T-cell (primary cell): ENCODE results near the gene BRSK1. TPM values are rescaled to one million over a fixed set of nuclear protein-coding genes. Genes with fewer than 3 reads are reported as not detected.

Source experiments
- ATAC-seq, 4 experiments: fragments of 200-7000 bp in 3 of 4; fragments of 150-1000 bp in 1 of 4; cut with Tn5 transposase; replicated peaks in 1 of 4; 1 replicate in 3 of 4; 2 replicates in 1 of 4; pipeline ENCODE4 v1.10.0; 2021; ENCODE audit warnings: moderate library complexity in 3 of 4, mild to moderate bottlenecking in 2 of 4, moderate number of reproducible peaks in 1 of 4
- CTCF ChIA-PET, 2 donors: fragments of 300-600 bp; sonication (Branson Sonifier 250); formaldehyde crosslinking; loops; one replicate each; lab custom pipeline; 2022; ENCODE audit warnings: antibody characterized with exemption in 2 of 2; lab: Charles Lee
- POLR2A ChIA-PET, 2 donors: fragments of 300-600 bp; sonication (Branson Sonifier 250); formaldehyde crosslinking; loops; one replicate each; lab custom pipeline; 2022; ENCODE audit warnings: antibody characterized with exemption in 2 of 2; lab: Charles Lee
- DNase-seq, 35 experiments: peaks; one replicate each; pipeline versions ENCODE4 v3.0.0 to v3.0.0-alpha.2; 2013 to 2023
- H3K27ac ChIP-seq: one replicate; pipeline ENCODE4 v1.5.1; 2013; ENCODE audit warnings: low read length
- H3K27me3 ChIP-seq, 2 experiments: replicated peaks in 1 of 2; 1 replicate in 1 of 2; 2 replicates in 1 of 2; pipeline versions ENCODE4 v1.6.1 to v1.7.0; 2013; ENCODE audit warnings: low read length in 1 of 2, mixed read lengths in 1 of 2; ENCODE audit not compliant: control insufficient read depth in 2 of 2, insufficient read depth in 2 of 2; ENCODE audit errors: extremely low read depth in 1 of 2
- H3K36me3 ChIP-seq, 2 donors: 1 replicate in 1 of 2; 2 replicates in 1 of 2; pipeline versions ENCODE4 v1.6.1 to v1.7.0; 2013; ENCODE audit warnings: low read length in 1 of 2; ENCODE audit not compliant: control insufficient read depth in 2 of 2, insufficient read depth in 1 of 2; ENCODE audit errors: extremely low read depth in 1 of 2
- H3K4me1 ChIP-seq, 2 experiments: 1 replicate in 1 of 2; 2 replicates in 1 of 2; pipeline versions ENCODE4 v1.6.1 to v1.7.0; 2013; ENCODE audit warnings: low read length in 2 of 2, mixed read lengths in 1 of 2; ENCODE audit not compliant: insufficient read depth in 2 of 2, control insufficient read depth in 1 of 2; ENCODE audit errors: extremely low read depth in 1 of 2
- H3K4me3 ChIP-seq, 2 donors: 1 replicate in 1 of 2; 2 replicates in 1 of 2; pipeline versions ENCODE4 v1.5.1 to v1.7.0; 2013; ENCODE audit warnings: mild to moderate bottlenecking in 2 of 2, low read length in 1 of 2, moderate library complexity in 1 of 2; ENCODE audit not compliant: control insufficient read depth in 1 of 2; ENCODE audit errors: extremely low read depth in 1 of 2
- H3K9me3 ChIP-seq: 2 replicates; pipeline ENCODE4 v1.7.0; 2013
- H3K27ac Mint-ChIP-seq, 2 donors: one replicate each; pipeline ENCODE4 v1.8.0; 2020 to 2021; ENCODE audit warnings: mild to moderate bottlenecking in 2 of 2, mixed read lengths in 2 of 2
- H3K27me3 Mint-ChIP-seq, 2 donors: one replicate each; pipeline ENCODE4 v1.8.0; 2021 to 2022; ENCODE audit warnings: mixed read lengths in 2 of 2
- H3K36me3 Mint-ChIP-seq: one replicate; pipeline ENCODE4 v1.8.0; 2021; ENCODE audit warnings: mixed read lengths
- H3K4me1 Mint-ChIP-seq, 3 donors: one replicate each; pipeline ENCODE4 v1.8.0; 2020 to 2022; ENCODE audit warnings: mixed read lengths in 3 of 3, mild to moderate bottlenecking in 1 of 3
- H3K4me3 Mint-ChIP-seq, 3 donors: one replicate each; pipeline ENCODE4 v1.8.0; 2020 to 2022; ENCODE audit warnings: mild to moderate bottlenecking in 3 of 3, mixed read lengths in 3 of 3, moderate library complexity in 3 of 3
- H3K9me3 Mint-ChIP-seq, 3 donors: one replicate each; pipeline ENCODE4 v1.8.0; 2020 to 2022; ENCODE audit warnings: mixed read lengths in 3 of 3
- WGBS: methylation state at CpG from one replicate; pipeline ENCODE4 v1.1.5; 2013; ENCODE audit warnings: missing lambda C conversion rate; ENCODE audit not compliant: insufficient coverage; 5-methylcytosine and 5-hydroxymethylcytosine counted together
- total RNA-seq, 35 experiments: library from RNA in 6 of 35; stranded (reverse) in 6 of 35; fragments of 120-200 nt in 1 of 35; gene quantifications; one replicate each; pipeline versions ENCODE4 v1.2.1 to v1.2.4 and lab custom pipeline; 2013 to 2026

BRSK1 gene
- total RNA-seq, 5 donors from 2014 or later (not counting 1 experiment from before 2014, with no cell fraction given) = 2.9 to 5.8 (median 3.9) TPM

DNA sequence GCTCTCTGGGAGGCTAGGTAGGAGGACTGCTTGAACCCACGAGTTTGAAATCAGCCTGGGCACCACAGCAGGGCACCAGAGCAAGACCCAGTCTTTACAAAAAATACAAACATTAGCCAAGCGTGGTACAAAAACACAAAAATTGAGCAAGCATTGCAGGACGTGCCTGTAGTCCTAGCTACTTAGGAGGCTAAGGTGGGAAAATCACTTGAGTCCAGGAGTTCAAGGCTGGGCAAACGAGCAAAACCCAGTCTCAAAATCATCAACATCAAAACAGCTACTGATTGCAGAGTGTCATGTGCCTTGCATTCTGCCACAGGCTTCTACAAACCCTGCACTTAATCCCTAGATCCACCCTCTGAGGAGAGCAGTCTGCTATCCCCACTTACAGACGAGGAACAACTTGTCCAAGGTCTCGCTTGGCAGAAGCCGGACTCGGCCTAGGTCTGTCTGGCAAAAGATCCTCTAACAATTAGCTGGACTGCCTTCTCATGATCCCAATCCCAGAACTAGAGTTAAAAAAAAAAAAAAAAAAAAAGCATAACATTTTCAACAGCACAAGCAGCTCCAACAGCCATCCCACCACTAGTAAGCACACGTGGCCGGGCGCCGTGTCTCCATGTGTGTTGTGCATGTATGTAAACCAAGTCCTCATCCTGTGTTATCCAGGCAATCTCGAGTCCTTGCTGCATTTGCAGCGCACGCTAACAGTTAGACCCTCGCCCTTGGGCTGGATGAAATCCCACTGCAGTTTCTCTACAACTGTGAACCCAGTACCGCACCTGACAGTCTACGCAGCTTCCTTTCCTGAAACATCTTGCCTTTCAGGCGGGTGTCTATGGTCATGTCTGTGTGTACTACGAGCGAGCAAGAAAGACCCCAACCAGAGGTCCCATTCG, 27.0 kb upstream of the BRSK1 start:
- DNase-seq (peak in 1 of 35 experiments; percentile 40), ATAC-seq (no peak)
- peak overlapping the region; percentile 79 to 86 for H3K4me3 ChIP-seq
- Mint-ChIP-seq H3K4me3 (peak overlapping the region; percentile 96 to 100 (median 97)), H3K27ac (peak overlapping the region; percentile 99), H3K9me3 (no peaks in the 10 kb centered on the region), H3K4me1 (peaks cover 59 to 67% (median 63%) of the 10 kb centered on the region in 3 donors), H3K27me3 (no peaks in the 10 kb centered on the region), H3K36me3 (peaks cover under 1% of the 10 kb centered on the region)
- H3K36me3 ChIP-seq = peaks cover 0 to under 1% of the 10 kb centered on the region in 2 donors
- H3K27me3 ChIP-seq = no peaks in the 10 kb centered on the region
- 8% methylated on average over 16 of the region's 22 CpGs for WGBS
- H3K9me3 ChIP-seq = no peaks in the 10 kb centered on the region
- ChIA-PET POLR2A (interaction anchor here in 1 of 2 donors (0.6 to 0.8 kb wide), 2 partner anchors 20 to 82 kb away, joined by 3 read pairs; no protein-coding TSS in a partner anchor), CTCF (interaction anchor here in 1 of 2 donors (0.6 to 1.5 kb wide), 4 partner anchors 21 to 167 kb away, joined by 3 to 4 read pairs (median 3); partner anchors contain the start of genes HSPBP1 and KMT5C)
- H3K4me1 ChIP-seq = peaks cover 36 to 70% of the 10 kb centered on the region in 2 experiments
- H3K27ac ChIP-seq = peak overlapping the region; percentile 90

DNA sequence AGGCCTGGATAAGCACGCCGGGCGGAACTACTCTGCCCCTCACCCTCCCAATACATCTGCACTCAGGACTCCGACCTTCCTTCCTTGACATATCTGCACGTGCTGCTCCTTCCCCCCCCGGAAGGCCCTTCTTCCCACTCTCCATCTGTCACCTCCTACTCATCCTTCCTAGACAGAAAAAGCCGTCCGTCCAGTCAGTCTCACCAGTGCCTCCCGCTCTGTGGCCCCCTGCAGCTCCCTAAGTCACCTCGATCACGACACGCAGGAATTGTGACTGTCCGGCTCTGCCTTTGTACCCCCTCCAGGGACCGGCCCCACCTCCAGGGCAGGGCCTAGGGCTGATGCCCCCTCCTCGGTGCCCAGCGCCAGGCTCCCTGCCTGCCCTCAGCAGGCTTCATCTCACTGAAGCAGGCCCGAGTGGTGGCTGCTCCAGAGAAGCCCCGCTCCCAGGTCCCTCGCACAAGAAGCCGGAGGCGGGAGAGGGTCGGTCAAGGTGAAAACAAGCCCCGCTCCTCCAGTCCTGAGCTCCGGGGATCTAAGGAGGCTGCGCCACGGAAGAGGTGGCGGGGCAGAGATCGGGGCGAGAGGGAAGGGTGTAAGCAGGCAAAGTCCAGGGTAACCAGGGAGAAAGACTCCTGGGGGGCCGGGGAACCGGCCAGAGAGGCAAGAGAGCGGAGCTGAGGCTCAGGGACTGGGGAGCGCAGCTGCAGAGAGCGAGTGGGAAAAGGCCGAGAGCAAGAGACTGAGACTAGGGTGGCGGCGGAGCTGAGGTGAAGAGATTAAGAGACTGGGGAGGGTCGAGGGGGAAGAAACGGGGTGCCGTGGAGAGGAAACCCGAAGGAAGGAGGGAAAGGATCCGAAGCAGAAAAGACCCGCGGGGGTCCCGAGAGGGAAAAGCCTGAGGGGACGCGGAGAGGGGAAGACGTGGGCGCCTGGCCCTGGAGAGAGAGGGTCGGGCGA, 26.1 kb upstream of the BRSK1 start:
- WGBS = under 1% methylated on average over 49 of the region's 51 CpGs
- Histone ChIP-seq H3K4me1 (peaks cover 32 to 61% of the 10 kb centered on the region in 2 experiments), H3K36me3 (peaks cover 4 to 6% of the 10 kb centered on the region in 2 donors), H3K9me3 (no peaks in the 10 kb centered on the region), H3K27ac (peak overlapping the region; percentile 90), H3K27me3 (no peaks in the 10 kb centered on the region), H3K4me3 (peak overlapping the region; percentile 79 to 86)
- DNase-seq = peak in 6 of 35 experiments; percentile 14 to 38 (median 22)
- H3K9me3 Mint-ChIP-seq = no peaks in the 10 kb centered on the region
- ChIA-PET CTCF (no interaction called here), POLR2A (interaction anchor here in 1 of 2 donors (0.6 to 0.8 kb wide), 3 partner anchors 16 to 81 kb away, joined by 3 to 12 read pairs (median 3); no protein-coding TSS in a partner anchor)
- H3K27ac Mint-ChIP-seq = peak overlapping the region; percentile 99
- H3K36me3 Mint-ChIP-seq = peaks cover 4% of the 10 kb centered on the region
- no peaks in the 10 kb centered on the region for H3K27me3 Mint-ChIP-seq
- no peak for ATAC-seq
- peaks cover 51 to 60% (median 58%) of the 10 kb centered on the region in 3 donors for H3K4me1 Mint-ChIP-seq
- peak overlapping the region; percentile 96 to 100 (median 97) for H3K4me3 Mint-ChIP-seq

DNA sequence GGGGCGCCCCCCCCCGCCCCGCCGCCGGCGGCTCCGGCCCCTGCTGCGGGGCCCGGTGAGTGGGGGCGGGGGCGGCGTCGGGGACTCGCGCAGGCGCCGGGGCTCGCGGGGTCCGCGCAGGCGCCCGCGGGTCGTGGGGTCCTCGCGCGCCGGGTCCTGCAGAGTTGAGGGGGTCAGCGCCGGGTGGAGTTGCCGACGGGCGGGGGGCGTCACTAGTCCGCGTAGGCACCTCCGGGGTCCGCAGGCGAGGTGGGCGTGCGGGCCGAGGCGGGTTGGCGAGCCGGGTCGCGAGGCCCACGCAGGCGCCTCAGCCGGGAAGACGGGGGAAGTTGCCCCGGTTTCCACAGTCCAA, 25.3 kb upstream of the BRSK1 start:
- H3K27me3 ChIP-seq = no peaks in the 10 kb centered on the region
- H3K4me3 ChIP-seq = peak overlapping the region; percentile 79 to 86
- CTCF ChIA-PET = interaction anchor here in 1 of 2 donors (0.6 to 1.1 kb wide), 2 partner anchors 22 to 374 kb away, joined by 4 to 8 read pairs; partner anchors contain the start of gene HSPBP1
- peak overlapping the region; percentile 94 to 99 for H3K27ac Mint-ChIP-seq
- peaks cover 4 to 6% of the 10 kb centered on the region in 2 donors for H3K36me3 ChIP-seq
- peak overlapping the region; percentile 83 to 100 (median 91) for H3K4me3 Mint-ChIP-seq
- no peaks in the 10 kb centered on the region for H3K9me3 ChIP-seq
- H3K4me1 Mint-ChIP-seq = peaks cover 44 to 53% (median 51%) of the 10 kb centered on the region in 3 donors
- peak overlapping the region; percentile 87 for H3K27ac ChIP-seq
- POLR2A ChIA-PET = interaction anchor here in 1 of 2 donors (0.6 to 1.5 kb wide), 3 partner anchors 17 to 81 kb away, joined by 9 to 12 read pairs (median 10); partner anchors contain the start of gene HSPBP1
- H3K4me1 ChIP-seq = peaks cover 25 to 54% of the 10 kb centered on the region in 2 experiments
- WGBS = 0% methylated on average over 51 of the region's 53 CpGs
- H3K36me3 Mint-ChIP-seq = peaks cover 4% of the 10 kb centered on the region
- DNase-seq (peak in 12 of 35 experiments; percentile 18 to 64 (median 34)), ATAC-seq (peak; percentile 17 to 31 (median 24))
- no peaks in the 10 kb centered on the region for H3K9me3 Mint-ChIP-seq
- no peaks in the 10 kb centered on the region for H3K27me3 Mint-ChIP-seq

DNA sequence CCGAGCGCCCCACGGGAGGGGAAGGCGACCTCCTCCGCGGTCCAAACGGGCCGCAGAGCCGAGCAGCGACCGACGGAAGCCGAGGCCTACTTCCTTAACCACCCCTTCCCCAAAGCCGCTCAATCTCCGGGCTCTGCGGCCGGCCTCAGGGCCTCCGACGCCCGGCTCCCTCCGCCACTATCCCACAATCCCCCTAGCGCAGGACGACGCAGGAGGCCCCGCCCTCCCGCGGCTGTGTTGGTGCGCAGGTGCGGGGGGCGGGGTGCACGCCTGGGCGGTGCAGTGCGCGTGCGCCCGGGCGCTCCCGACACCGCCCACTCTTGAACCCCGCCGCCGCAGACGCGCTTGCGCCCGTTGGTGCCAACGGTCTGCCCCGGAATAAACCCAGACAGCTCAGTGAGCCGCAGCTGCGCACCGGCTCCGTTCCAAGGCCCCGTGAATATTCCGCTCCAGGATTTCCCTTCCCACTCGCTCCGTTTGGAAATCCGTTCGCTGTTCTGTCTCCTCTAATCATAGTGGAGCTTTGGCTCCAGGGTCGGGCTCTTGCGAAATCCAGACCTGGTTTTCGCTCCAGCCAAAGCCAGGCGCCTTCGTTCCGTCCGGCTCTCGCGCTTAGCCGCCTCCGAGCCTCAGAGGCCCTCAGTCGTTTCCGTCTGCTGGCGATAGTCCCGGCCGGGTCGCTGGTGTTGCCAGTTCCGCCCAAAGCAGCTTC, 24.8 kb upstream of the BRSK1 start, which contains the start of gene PPP6R1:
Gene PPP6R1, minus strand, starts transcription at position 190 of the 712 bp plus-strand sequence. CDS start 11,914 bp downstream, outside the sequence.
- peaks cover 23 to 49% of the 10 kb centered on the region in 2 experiments for H3K4me1 ChIP-seq
- H3K9me3 Mint-ChIP-seq = no peaks in the 10 kb centered on the region
- peak within 1 kb of the TSS; percentile 79 to 86 for H3K4me3 ChIP-seq
- peak; percentile 84 to 98 (median 91) for DNase-seq
- no peaks in the 10 kb centered on the region for H3K27me3 ChIP-seq
- H3K36me3 ChIP-seq = peaks cover 4 to 6% of the 10 kb centered on the region in 2 donors
- WGBS = under 1% methylated on average over 64 of the region's 76 CpGs
- H3K27ac ChIP-seq = peak within 1 kb of the TSS; percentile 94
- H3K4me3 Mint-ChIP-seq = peak within 1 kb of the TSS; percentile 96 to 100 (median 97)
- H3K9me3 ChIP-seq = no peaks in the 10 kb centered on the region
- H3K27ac Mint-ChIP-seq = peak within 1 kb of the TSS; percentile 99
- peaks cover 4% of the 10 kb centered on the region for H3K36me3 Mint-ChIP-seq
- CTCF ChIA-PET = interaction anchor here (0.6 to 1.3 kb wide), 4 partner anchors 21 to 374 kb away, joined by 4 to 8 read pairs (median 5); partner anchors contain the start of genes HSPBP1 (in 1 of the 2) and KMT5C (in 1 of the 2)
- H3K27me3 Mint-ChIP-seq = no peaks in the 10 kb centered on the region
- H3K4me1 Mint-ChIP-seq = peaks cover 38 to 48% (median 46%) of the 10 kb centered on the region in 3 donors
- ATAC-seq = peak; percentile 81 to 83 (median 82)
- POLR2A ChIA-PET = interaction anchor here (0.6 to 1.5 kb wide), 7 partner anchors 18 to 1709 kb away, joined by 3 to 10 read pairs (median 3); partner anchors contain the start of gene HSPBP1 (in 1 of the 2)

GRCh38 chr19:55259540-55260210, 24.1 kb upstream of the BRSK1 start:
- Histone ChIP-seq H3K9me3 (no peaks in the 10 kb centered on the region), H3K27me3 (no peaks in the 10 kb centered on the region), H3K4me3 (peak overlapping the region; percentile 76 to 86), H3K4me1 (peaks cover 21 to 44% of the 10 kb centered on the region in 2 experiments), H3K27ac (peak overlapping the region; percentile 94), H3K36me3 (peaks cover 4 to 6% of the 10 kb centered on the region in 2 donors)
- H3K27me3 Mint-ChIP-seq = no peaks in the 10 kb centered on the region
- ATAC-seq = no peak
- no peaks in the 10 kb centered on the region for H3K9me3 Mint-ChIP-seq
- ChIA-PET POLR2A (interaction anchor here (0.6 to 1.5 kb wide), 7 partner anchors 18 to 1709 kb away, joined by 3 to 10 read pairs (median 3); partner anchors contain the start of gene HSPBP1 (in 1 of the 2)), CTCF (interaction anchor here (1.0 to 1.3 kb wide), 4 partner anchors 20 to 80 kb away, joined by 4 to 8 read pairs (median 5); partner anchors contain the start of genes HSPBP1 (in 1 of the 2) and KMT5C (in 1 of the 2))
- no peak for DNase-seq
- peaks cover 4% of the 10 kb centered on the region for H3K36me3 Mint-ChIP-seq
- WGBS = 51% methylated on average over 24 of the region's 29 CpGs
- peaks cover 32 to 42% (median 39%) of the 10 kb centered on the region in 3 donors for H3K4me1 Mint-ChIP-seq
- H3K4me3 Mint-ChIP-seq = peak overlapping the region; percentile 83 to 100 (median 91)
- peak overlapping the region; percentile 94 to 99 for H3K27ac Mint-ChIP-seq
